COLO829 (cell line): ENCODE measurements around the gene BMP8B.

ENCODE experiments used
- DNase-seq: peaks from one replicate; pipeline ENCODE4 v3.0.0; 2012; ENCODE audit warnings: low spot score

The BMP8B gene

DNA sequence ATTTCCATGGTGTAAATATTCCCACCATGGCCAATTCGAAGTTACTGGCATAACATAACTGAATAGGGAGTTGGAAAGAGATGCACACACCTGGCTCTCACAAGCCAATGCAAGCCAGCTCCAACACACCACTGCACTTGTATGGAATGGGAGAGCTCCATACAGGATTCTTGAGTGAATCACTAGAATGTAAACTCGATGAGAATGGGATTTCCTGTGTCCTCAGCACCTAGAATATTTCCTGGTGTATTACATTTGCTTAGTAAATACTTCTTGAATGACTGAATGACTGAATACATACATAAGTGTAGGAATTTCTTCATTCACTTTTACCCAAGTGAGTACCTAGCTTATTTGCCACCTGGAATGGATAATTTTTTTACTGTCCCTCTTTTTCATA is 66.2 kb downstream of the BMP8B start:
- no peak for DNase-seq

DNA sequence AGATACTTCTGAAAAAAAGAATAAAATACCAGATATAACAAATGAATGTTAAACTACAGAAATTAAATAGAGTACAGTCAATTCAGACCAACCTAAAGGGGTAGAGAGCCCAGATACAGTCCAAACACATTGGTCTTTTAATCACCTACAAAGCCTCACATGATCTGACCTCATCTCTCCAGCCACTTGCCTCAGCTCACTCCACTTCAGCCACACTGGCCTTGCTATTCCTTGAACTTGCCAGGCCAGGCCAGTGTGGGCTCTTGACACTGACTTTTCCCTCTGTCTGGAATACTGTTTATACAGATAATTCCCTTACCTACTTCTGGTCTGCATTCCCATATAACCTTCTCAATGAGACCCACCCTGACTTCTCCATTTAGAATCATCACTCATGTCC is 67.0 kb downstream of the BMP8B start:
- no peak for DNase-seq

DNA sequence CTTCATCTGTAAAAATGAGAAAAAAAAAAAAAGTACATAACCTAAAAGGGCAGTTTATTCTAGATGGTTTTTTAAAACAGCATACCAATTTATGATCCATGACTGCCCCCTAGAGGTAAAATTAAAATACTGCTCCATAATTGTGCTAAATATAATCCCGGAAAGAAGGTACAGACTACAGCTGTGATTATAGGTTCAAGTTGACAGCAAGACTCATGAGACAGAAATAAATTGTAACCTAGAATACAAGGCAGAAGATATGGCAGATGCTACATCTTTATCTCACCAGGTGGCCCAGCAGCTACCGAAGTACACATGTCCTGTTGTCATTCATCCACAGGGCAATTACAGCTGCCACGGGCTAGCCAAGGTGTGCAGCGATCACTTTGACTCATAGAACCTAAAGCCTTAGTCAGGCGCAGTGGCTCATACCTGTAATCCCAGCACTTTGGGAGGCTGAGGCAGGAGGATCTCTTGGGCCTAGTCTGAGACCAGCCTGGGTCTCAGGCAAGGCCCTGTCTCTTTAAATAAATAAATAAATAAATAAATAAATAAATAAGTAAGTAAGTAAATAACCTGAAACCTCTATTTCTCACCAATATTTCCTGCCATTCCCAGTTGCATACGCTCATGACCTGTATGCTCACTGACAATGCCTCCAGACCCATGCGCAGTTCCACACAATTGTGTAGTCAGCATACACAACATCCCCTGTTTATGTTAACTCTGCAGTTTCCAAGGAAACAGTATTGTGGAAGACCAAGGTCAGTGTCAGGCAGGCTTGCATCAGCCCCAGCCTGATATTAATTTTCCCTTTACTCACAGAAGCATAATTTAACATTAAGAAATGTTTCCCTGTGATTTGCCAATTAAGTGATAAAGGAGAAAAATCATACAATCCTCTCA is 68.3 kb downstream of the BMP8B start:
- DNase-seq: peak; percentile 54

DNA sequence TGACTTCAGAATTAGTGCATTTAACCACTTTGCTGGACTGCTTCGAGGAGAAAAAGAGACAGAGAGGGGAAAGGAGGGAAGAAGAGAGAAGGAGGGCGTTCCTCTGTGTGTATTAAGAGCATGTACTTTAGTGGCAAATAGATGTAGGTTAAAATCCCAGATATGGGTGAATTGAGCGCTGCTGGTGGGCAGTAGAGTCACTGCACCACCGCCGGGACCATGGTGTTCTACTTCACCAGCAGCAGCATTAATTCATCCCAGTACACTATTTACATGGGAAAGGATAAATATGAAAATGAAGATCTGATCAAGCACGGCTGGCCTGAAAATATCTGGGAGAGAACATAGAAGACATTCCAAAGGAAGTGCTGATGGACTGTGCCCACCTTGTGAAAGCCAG is 70.9 kb downstream of the BMP8B start:
- no peak for DNase-seq

DNA sequence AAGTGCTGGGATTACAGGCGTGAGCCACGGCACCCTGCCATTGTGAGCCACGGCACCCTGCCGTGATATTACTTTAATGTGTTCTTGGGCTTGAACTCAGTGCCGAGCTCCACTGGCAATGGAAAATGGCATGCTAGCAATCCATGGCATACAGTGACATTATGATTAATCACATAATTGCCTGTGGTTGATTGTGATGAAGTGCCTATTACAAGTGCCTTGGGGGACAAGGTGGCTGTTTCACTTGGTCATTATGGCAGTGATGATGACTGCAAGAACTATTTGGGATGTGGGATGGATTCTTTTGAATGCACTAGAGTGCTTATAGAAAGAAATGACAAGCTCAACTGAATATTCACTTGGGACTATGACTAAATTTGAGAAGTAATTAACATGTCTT is 75.1 kb downstream of the BMP8B start:
- no peak for DNase-seq

DNA sequence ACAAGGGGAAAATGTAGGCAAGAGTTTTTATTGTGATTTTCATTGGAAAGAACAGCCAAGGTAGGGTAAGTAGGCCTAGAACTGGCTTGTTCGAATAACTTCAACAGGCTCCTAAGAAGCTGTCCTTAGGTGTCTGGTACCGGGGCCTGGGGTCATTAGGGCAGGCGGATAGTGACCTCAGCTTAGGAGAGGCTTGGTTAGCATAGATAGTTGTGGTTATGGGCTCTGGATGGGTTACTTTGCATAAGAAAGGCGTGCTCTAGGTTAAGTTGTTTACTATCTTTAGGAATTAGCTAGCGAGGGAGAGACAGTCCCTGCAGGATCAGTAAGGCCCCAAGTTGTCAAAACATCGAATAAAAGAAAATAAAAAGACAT is 76.7 kb downstream of the BMP8B start:
- no peak for DNase-seq

DNA sequence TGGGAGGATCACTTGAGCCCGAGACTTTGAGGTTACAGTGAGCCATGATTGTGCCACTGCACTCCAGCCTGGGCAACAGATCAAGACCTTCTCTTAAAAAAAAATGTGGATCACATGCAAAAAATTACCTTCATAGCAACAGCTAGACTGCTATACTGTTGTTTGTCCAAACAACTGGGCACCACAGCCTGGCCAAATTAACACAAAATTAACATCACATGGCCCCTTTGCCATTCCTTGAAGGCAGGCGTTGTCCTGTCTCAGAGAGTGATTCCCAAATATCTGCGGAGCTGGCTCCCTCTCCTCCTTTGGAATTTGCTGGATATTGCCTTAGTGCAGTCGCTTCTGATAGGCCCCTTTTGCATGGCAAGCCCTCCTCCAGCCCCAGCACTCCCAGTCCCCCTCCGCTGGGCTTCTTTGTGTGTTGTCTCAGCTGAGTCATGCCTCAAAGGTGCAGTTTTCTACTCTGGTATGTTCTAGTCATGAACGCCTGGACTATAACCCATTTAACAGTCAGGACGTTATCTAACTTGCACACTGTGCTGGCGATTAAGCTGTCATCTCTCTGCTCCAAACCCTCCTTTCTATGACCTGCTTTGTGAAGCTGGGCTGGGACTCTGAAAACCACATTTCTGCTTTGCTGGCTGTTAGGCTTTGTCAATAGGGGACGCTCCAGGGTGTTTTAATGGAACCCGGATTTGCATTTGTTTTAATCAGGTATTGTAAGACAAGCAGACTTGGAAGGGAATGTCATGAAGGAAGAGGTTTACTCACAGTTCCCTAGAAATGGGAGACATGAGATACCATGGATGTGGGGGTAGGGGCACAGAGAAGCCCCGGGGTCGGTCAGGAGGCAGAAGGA is 77.3 kb downstream of the BMP8B start:
- no peak for DNase-seq

DNA sequence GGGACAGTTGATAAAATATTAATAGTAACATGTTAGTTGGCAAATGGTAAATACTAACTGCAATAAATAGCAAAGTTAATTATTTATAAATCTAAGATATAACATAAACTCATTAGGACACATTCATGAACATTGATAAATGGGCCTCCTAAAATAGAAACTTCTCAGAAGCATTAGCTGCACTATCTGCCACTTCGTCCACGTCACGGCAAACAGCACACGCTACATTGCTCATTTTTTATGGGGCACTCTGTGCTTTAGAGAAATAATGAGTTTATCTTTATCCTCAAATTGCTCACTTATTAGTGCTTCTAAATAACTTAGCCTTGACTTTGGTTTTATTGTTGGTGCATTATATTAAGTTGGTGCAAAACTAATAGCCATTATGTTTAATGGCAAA is 81.2 kb downstream of the BMP8B start:
- DNase-seq: no peak
